ENCODE measurements around the gene OLAH. TPM values are rescaled to one million over a fixed set of nuclear protein-coding genes. Genes with fewer than 3 reads are reported as not detected.

The OLAH gene
- total and polyA plus RNA-seq, 2 experiments from 2014 or later: not detected

- Histone ChIP-seq H3K36me3 (peaks cover 9% of the 10 kb centered on the region), H3K4me1 (ENCODE audit: low read depth) (no peaks in the 10 kb centered on the region), H3K27ac (no peak overlapping the region), H3K9me3 (ENCODE audit: low read depth) (no peaks in the 10 kb centered on the region), H3K4me3 (no peak overlapping the region), H3K27me3 (no peaks in the 10 kb centered on the region)
- DNase-seq (ENCODE audit: low read depth in 1 of 2, low spot score in 1 of 2): no peak
- TF ChIP-seq CTCF (IDR thresholded peaks at IDR 0.05; ENCODE audit: low read depth, low read length): no peak
Observed at GRCh38 chr10:15112657-15113056, 68.9 kb downstream of the OLAH start.

GRCh38 chr10:15113766-15114165, 70.0 kb downstream of the OLAH start:
- Histone ChIP-seq H3K27me3 (no peaks in the 10 kb centered on the region), H3K4me1 (ENCODE audit: low read depth) (no peaks in the 10 kb centered on the region), H3K4me3 (no peak overlapping the region), H3K36me3 (peaks cover 9% of the 10 kb centered on the region), H3K27ac (no peak overlapping the region), H3K9me3 (ENCODE audit: low read depth) (no peaks in the 10 kb centered on the region)
- no peak for TF ChIP-seq CTCF (IDR thresholded peaks at IDR 0.05; ENCODE audit: low read depth, low read length)
- no peak for DNase-seq (ENCODE audit: low read depth in 1 of 2, low spot score in 1 of 2)

GRCh38 chr10:15116225-15116624, 72.5 kb downstream of the OLAH start:
- no peaks in the 10 kb centered on the region for H3K4me1 ChIP-seq (ENCODE audit: low read depth)
- no peak for DNase-seq (ENCODE audit: low read depth in 1 of 2, low spot score in 1 of 2)
- H3K27ac ChIP-seq: no peak overlapping the region
- H3K36me3 ChIP-seq: peaks cover 12% of the 10 kb centered on the region
- no peaks in the 10 kb centered on the region for H3K27me3 ChIP-seq
- H3K4me3 ChIP-seq: no peak overlapping the region
- no peak for TF ChIP-seq CTCF (IDR thresholded peaks at IDR 0.05; ENCODE audit: low read depth, low read length)
- H3K9me3 ChIP-seq (ENCODE audit: low read depth): no peaks in the 10 kb centered on the region

- peaks cover 9% of the 10 kb centered on the region for H3K36me3 ChIP-seq
- H3K27ac ChIP-seq: no peak overlapping the region
- no peak for DNase-seq (ENCODE audit: low read depth in 1 of 2, low spot score in 1 of 2)
- H3K9me3 ChIP-seq (ENCODE audit: low read depth): no peaks in the 10 kb centered on the region
- H3K27me3 ChIP-seq: no peaks in the 10 kb centered on the region
- no peak for TF ChIP-seq CTCF (IDR thresholded peaks at IDR 0.05; ENCODE audit: low read depth, low read length)
- no peaks in the 10 kb centered on the region for H3K4me1 ChIP-seq (ENCODE audit: low read depth)
- H3K4me3 ChIP-seq: no peak overlapping the region
Observed at GRCh38 chr10:15118615-15119014, 74.9 kb downstream of the OLAH start.

GRCh38 chr10:15120523-15120922, 76.8 kb downstream of the OLAH start:
- peak in 1 of 2 donors; percentile 77 for DNase-seq (ENCODE audit: low read depth in 1 of 2, low spot score in 1 of 2)
- Histone ChIP-seq H3K27ac (no peak overlapping the region), H3K27me3 (no peaks in the 10 kb centered on the region), H3K36me3 (peaks cover 8% of the 10 kb centered on the region), H3K4me1 (ENCODE audit: low read depth) (no peaks in the 10 kb centered on the region), H3K4me3 (no peak overlapping the region), H3K9me3 (ENCODE audit: low read depth) (no peaks in the 10 kb centered on the region)
- TF ChIP-seq CTCF (IDR thresholded peaks at IDR 0.05; ENCODE audit: low read depth, low read length): no peak

- Histone ChIP-seq H3K27me3 (no peaks in the 10 kb centered on the region), H3K4me1 (ENCODE audit: low read depth) (no peaks in the 10 kb centered on the region), H3K36me3 (peaks cover 6% of the 10 kb centered on the region), H3K27ac (no peak overlapping the region), H3K4me3 (no peak overlapping the region), H3K9me3 (ENCODE audit: low read depth) (no peaks in the 10 kb centered on the region)
- no peak for TF ChIP-seq CTCF (IDR thresholded peaks at IDR 0.05; ENCODE audit: low read depth, low read length)
- DNase-seq (ENCODE audit: low read depth in 1 of 2, low spot score in 1 of 2): no peak
Observed at GRCh38 chr10:15121707-15122106, 78.0 kb downstream of the OLAH start.

Data from cardiac muscle cell (in vitro differentiated cells and primary cell).